Mesothelial cell of epicardium (in vitro differentiated cells): ENCODE measurements around the gene ANKHD1. TPM values are rescaled to one million over a fixed set of nuclear protein-coding genes. Genes with fewer than 3 reads are reported as not detected.
"Not testable (repeated sequence)": the region's sequence is repeated elsewhere in the genome, so short reads cannot be mapped to it uniquely, and the experiment has no call there.

Experiments used
- DNase-seq, 2 experiments: peaks; one replicate each; pipeline ENCODE4 v3.0.0; 2021; ENCODE audit warnings: low spot score in 2 of 2; ENCODE audit not compliant: unreplicated experiment in 2 of 2
- H3K27ac Mint-ChIP-seq: 2 replicates; pipeline ENCODE4 v1.8.0; 2021; ENCODE audit warnings: mixed read lengths
- H3K27me3 Mint-ChIP-seq: 2 replicates; pipeline ENCODE4 v1.8.0; 2021; ENCODE audit warnings: low read depth, mixed read lengths
- H3K36me3 Mint-ChIP-seq: 2 replicates; pipeline ENCODE4 v1.8.0; 2021; ENCODE audit warnings: mixed read lengths
- H3K4me1 Mint-ChIP-seq: 2 replicates; pipeline ENCODE4 v1.8.0; 2021; ENCODE audit warnings: mixed read lengths
- H3K4me3 Mint-ChIP-seq: 2 replicates; pipeline ENCODE4 v1.8.0; 2021; ENCODE audit warnings: mild to moderate bottlenecking, moderate library complexity, mixed read lengths
- H3K9me3 Mint-ChIP-seq: 2 replicates; pipeline ENCODE4 v1.8.0; 2021; ENCODE audit warnings: mixed read lengths
- CTCF ChIP-seq: fragments of 200-600 bp; sonication (generic); IDR thresholded peaks from one replicate; pipeline ENCODE4 v1.5.0; 2021; ENCODE audit warnings: antibody characterized with exemption; ENCODE audit not compliant: unreplicated experiment
- total RNA-seq: library from RNA; stranded (reverse); gene quantifications from 3 replicates; pipeline ENCODE4 v1.2.1, GENCODE V29; 2021

The ANKHD1 gene
- total RNA-seq, 1 donor from 2014 or later, result 128 TPM

DNA sequence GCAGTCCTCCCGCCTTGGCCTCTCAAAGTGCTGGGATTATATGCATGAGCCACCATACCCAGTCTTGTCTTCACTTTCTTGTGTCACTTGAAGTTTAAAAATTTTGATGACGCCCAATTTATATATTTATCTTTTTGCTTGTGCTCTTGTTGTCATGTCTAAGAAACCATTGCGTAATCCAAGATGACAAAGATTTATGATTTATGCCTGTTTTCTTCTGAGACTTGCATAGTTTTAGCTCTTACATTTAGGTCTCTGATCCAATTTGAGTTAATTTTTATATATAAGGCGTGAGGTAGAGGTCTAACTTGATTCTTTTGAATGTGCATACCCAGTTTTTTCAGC lies 18.6 kb downstream of the ANKHD1 start:
- no peaks in the 10 kb centered on the region for H3K4me1 Mint-ChIP-seq
- peaks cover 15% of the 10 kb centered on the region for H3K36me3 Mint-ChIP-seq
- DNase-seq, result no peak
- peaks cover 9% of the 10 kb centered on the region for H3K9me3 Mint-ChIP-seq
- no peak overlapping the region for H3K27ac Mint-ChIP-seq
- H3K4me3 Mint-ChIP-seq, result no peak overlapping the region
- no peak for TF ChIP-seq CTCF
- no peaks in the 10 kb centered on the region for H3K27me3 Mint-ChIP-seq

DNA sequence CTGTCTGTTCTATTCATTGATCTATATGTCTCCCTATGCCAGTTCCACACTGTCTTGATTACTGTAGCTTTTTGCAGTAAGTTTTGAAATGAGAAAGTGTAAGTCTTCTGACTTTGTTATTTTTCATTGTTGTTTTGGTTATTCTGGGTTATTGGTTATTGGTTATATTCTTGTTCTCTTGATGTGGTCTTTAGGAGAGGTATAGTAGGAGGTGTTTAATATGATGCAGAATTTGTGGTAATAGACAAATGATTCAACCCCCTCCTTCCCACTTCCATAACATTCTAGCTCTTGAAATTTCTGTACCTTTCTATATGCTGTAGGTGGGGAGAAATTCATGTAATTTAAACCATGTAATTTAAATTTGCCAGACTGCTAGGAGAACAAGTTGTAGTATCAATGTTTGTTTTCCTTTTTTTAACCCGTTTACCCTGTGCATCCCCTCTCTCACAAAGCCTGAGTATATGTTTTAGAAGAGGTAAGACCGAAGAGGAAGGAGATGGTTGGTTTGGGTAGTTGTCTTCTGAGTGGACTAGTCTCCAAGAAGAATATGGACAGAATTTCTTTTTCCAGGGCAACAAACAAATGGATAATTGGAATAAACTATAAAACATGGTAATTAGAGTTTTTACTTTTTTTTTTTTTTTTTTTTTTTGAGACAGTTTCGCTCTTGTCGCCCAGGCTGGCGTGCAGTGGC lies 19.2 kb downstream of the ANKHD1 start:
- peaks cover 9% of the 10 kb centered on the region for H3K9me3 Mint-ChIP-seq
- H3K27me3 Mint-ChIP-seq, result no peaks in the 10 kb centered on the region
- no peak for DNase-seq
- H3K4me3 Mint-ChIP-seq, result no peak overlapping the region
- H3K36me3 Mint-ChIP-seq, result peaks cover 17% of the 10 kb centered on the region
- H3K4me1 Mint-ChIP-seq, result no peaks in the 10 kb centered on the region
- H3K27ac Mint-ChIP-seq, result peak overlapping the region; percentile 5
- no peak for TF ChIP-seq CTCF

- H3K27me3 Mint-ChIP-seq, H3K9me3 Mint-ChIP-seq, H3K4me3 Mint-ChIP-seq, H3K27ac Mint-ChIP-seq, H3K4me1 Mint-ChIP-seq, DNase-seq: not testable (repeated sequence)
- H3K36me3 Mint-ChIP-seq, result peaks cover 18% of the 10 kb centered on the region
Measured at GRCh38 chr5:140421375-140421774, 19.7 kb downstream of the ANKHD1 start.

DNA sequence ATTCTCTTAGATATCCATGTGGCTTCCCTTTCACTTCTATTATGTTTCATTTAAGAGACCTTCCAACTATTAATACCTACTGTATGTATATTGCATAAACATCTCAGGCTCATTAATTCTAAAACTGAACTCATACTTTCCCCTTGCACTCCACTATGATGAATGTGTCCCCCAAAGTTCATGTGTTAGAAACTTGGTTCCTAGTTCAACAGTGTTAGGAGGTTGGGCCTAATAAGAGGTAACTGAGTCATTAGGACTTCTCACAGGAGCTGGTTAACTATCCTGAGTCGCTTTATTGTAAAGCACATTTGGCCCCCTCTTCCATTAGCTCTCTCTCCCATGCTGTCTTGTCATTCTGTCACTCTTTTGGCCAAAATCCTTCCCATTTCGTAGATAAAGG lies 22.0 kb downstream of the ANKHD1 start:
- H3K9me3 Mint-ChIP-seq, result peaks cover 9% of the 10 kb centered on the region
- H3K27ac Mint-ChIP-seq, result no peak overlapping the region
- H3K27me3 Mint-ChIP-seq, result no peaks in the 10 kb centered on the region
- peaks cover 21% of the 10 kb centered on the region for H3K36me3 Mint-ChIP-seq
- H3K4me1 Mint-ChIP-seq, result no peaks in the 10 kb centered on the region
- DNase-seq, result no peak
- TF ChIP-seq CTCF, result no peak
- H3K4me3 Mint-ChIP-seq, result no peak overlapping the region

DNA sequence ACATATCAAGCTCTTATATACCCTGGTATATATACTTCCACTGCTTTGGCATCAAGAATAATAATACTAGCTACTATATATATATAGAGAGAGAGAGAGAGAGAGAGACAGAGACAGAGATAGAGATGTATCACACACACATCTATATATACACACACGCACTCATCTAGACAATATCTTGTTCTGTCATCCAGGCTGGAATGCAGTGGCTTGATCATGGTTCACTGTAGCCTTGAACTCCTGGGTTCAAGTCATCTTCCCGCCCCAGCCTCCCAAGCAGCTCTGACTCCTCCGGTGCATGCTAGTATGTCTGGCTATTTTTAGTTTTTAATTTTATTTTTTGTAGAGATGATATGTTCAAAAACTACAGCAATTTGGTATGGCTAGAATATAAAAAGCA lies 22.5 kb downstream of the ANKHD1 start:
- Mint-ChIP-seq H3K36me3 (peaks cover 21% of the 10 kb centered on the region), H3K4me1 (no peaks in the 10 kb centered on the region), H3K27me3 (no peaks in the 10 kb centered on the region), H3K27ac (no peak overlapping the region), H3K9me3 (peaks cover 9% of the 10 kb centered on the region), H3K4me3 (no peak overlapping the region)
- TF ChIP-seq CTCF, result no peak
- DNase-seq, result no peak

DNA sequence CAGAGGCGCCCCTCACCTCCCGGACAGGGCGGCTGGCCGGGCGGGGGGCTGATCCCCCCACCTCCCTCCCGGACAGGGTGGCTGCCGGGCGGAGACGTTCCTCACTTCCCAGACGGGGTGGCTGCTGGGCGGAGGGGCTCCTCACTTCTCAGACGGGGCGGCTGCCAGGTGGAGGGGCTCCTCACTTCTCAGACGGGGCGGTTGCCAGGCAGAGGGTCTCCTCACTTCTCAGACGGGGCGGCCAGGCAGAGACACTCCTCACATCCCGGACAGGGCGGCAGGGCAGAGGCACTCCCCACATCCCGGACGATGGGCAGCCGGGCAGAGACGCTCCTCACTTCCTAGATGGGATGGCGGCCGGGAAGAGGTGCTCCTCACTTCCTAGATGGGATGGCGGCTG lies 26.1 kb downstream of the ANKHD1 start:
- H3K9me3 Mint-ChIP-seq, H3K4me1 Mint-ChIP-seq, H3K4me3 Mint-ChIP-seq, H3K27me3 Mint-ChIP-seq, H3K27ac Mint-ChIP-seq, DNase-seq: not testable (repeated sequence)
- H3K36me3 Mint-ChIP-seq, result peaks cover 10% of the 10 kb centered on the region

GRCh38 chr5:140429724-140430123 lies 28.1 kb downstream of the ANKHD1 start:
- Mint-ChIP-seq H3K36me3 (peaks cover 10% of the 10 kb centered on the region), H3K4me1 (no peaks in the 10 kb centered on the region), H3K27me3 (no peaks in the 10 kb centered on the region), H3K27ac (no peak overlapping the region), H3K9me3 (peaks cover 4% of the 10 kb centered on the region), H3K4me3 (no peak overlapping the region)
- DNase-seq, result no peak
- TF ChIP-seq CTCF, result no peak
